Heart left ventricle (tissue), 16 donors: ENCODE results near the gene ARID3A. TPM values are rescaled to one million over a fixed set of nuclear protein-coding genes. Genes with fewer than 3 reads are reported as not detected.

ENCODE experiments used
- ATAC-seq, 4 donors: fragments of 200-7000 bp; cut with Tn5 transposase; one replicate each; pipeline ENCODE4 v1.9.1; 2020 to 2022; ENCODE audit warnings: moderate library complexity in 4 of 4, mild to moderate bottlenecking in 3 of 4, moderate number of reproducible peaks in 1 of 4
- DNase-seq, 5 donors: peaks; one replicate each; pipeline ENCODE4 v3.0.0-alpha.2; 2020
- H3K27ac ChIP-seq, 12 donors: fragments of 200-600 bp; sonication (generic) in 4 of 12; one replicate each; pipeline versions ENCODE4 v1.5.0 to v1.8.0; 2016 to 2022; ENCODE audit warnings: mild to moderate bottlenecking in 2 of 12
- H3K27me3 ChIP-seq, 9 donors: fragments of 200-600 bp; sonication (generic) in 2 of 9; one replicate each; pipeline versions ENCODE4 v1.5.1 to v1.8.0; 2016 to 2022; ENCODE audit warnings: mild to moderate bottlenecking in 3 of 9
- H3K36me3 ChIP-seq, 9 donors: fragments of 200-600 bp; sonication (generic) in 2 of 9; one replicate each; pipeline versions ENCODE4 v1.5.0 to v1.8.0; 2018 to 2022; ENCODE audit warnings: mild to moderate bottlenecking in 2 of 9
- H3K4me1 ChIP-seq, 12 donors: fragments of 200-600 bp; sonication (generic) in 4 of 12; one replicate each; pipeline versions ENCODE4 v1.5.0 to v1.8.0; 2016 to 2022; ENCODE audit warnings: mild to moderate bottlenecking in 3 of 12
- H3K4me3 ChIP-seq, 12 donors: fragments of 200-600 bp; sonication (generic) in 4 of 12; one replicate each; pipeline versions ENCODE4 v1.5.0 to v1.8.0; 2017 to 2022; ENCODE audit warnings: mild to moderate bottlenecking in 9 of 12, moderate library complexity in 4 of 12
- H3K9me3 ChIP-seq, 12 donors: fragments of 200-600 bp; sonication (generic) in 4 of 12; one replicate each; pipeline versions ENCODE4 v1.5.0 to v1.8.0; 2016 to 2022; ENCODE audit warnings: mild to moderate bottlenecking in 1 of 12
- POLR2A ChIP-seq, 2 donors: fragments of 450-650 bp; IDR thresholded peaks; one replicate each; pipeline ENCODE4 v1.6.1; 2017; ENCODE audit warnings: antibody characterized with exemption in 2 of 2, mild to moderate bottlenecking in 2 of 2, moderate library complexity in 2 of 2
- WGBS, 4 donors: extraction: QIAGEN DNeasy Blood & Tissue Kit in 2 of 4; methylation state at CpG; one replicate each; pipeline versions ENCODE4 v1.1.5 to v1.1.7; 2013 to 2018; 5-methylcytosine and 5-hydroxymethylcytosine counted together
- intact Hi-C, 10 donors: fragments of 100-400 bp; cut with DNase I; formaldehyde crosslinking; loops; one replicate each; pipeline versions ENCODE4 v1.11.1 to v1.14.2; 2022
- polyA plus RNA-seq, 2 donors: library from polyadenylated mRNA; stranded (reverse); fragments of 200-250 nt; gene quantifications; one replicate each; pipeline ENCODE4 v1.2.3, GENCODE V29; 2013
- total RNA-seq, 9 donors: library from RNA; depleted of rRNA in 2 of 9; stranded (reverse); fragments of >200 nt in 2 of 9; fragmentation: NEBNext Ultra II Directional in 3 of 9; extraction: Animal tissue kit (Norgen Biotek cat#: 25700) in 3 of 9; gene quantifications; one replicate each; pipeline versions ENCODE4 v1.1.0 to v1.2.4, GENCODE V29; 2016 to 2023
- TF ChIP-seq, protein P1 (sequence below), 12 donors: fragments of 200-600 bp; sonication (generic) in 4 of 12; IDR thresholded peaks; one replicate each; pipeline versions ENCODE4 v1.5.0 to v1.8.0; 2018 to 2022; ENCODE audit warnings: antibody characterized with exemption in 12 of 12, mild to moderate bottlenecking in 5 of 12
- donor health status: ischemic (EF 13 %, LVEDD 7.1; RV severe dilation, severe dysfunction).
- donor health status: healthy with polysubstance abuse.
- donor health status: DM: no; HTN: yes; CAD: no.
- donor health status: DM: no; HTN: no; CAD: no.
- donor health status: ischemic (EF 25% LVEDD 6.9; RV normal size, moderate dysfunction).
- donor health status: ischemic (EF 25% LVEDD 5.7; RV mildly dilated, moderate dysfunction).
- donor health status: healthy.
- donor health status: DM: yes; HTN: yes; CAD: no.
- donor health status: ischemic (EF 35%, LVEDD 5.7; RV mildly dilated, moderate dysfunction).
- donor health status: nonischemic (EF 11% LVEDD 7.7; RV severe dilation, severe dysfunction).
- donor health status: DM: yes; HTN: yes; CAD: no.
- donor health status: PGD.
- donor health status: ischemic (EF 29% LVEDD 5.4; RV normal size, mild dysfunction).
- donor health status: nonischemic (EF 23%, LVEDD 6.1; RV moderate dilation, normal function).

Gene ARID3A
- total and polyA plus RNA-seq, 11 donors, result 1.9 to 15.7 (median 5.8) TPM

GRCh38 chr19:929891-930258 lies 4.0 kb downstream of the ARID3A start:
- Histone ChIP-seq H3K4me3 (no peak overlapping the region), H3K27me3 (no peaks in the 10 kb centered on the region), H3K36me3 (peaks cover 0 to 9% (median 0%) of the 10 kb centered on the region in 9 donors), H3K9me3 (no peaks in the 10 kb centered on the region), H3K27ac (no peak overlapping the region), H3K4me1 (peaks cover 4 to 53% (median 37%) of the 10 kb centered on the region in 12 donors)
- intact Hi-C loops, result loop anchor here in 2 of 10 donors (10.0 kb wide), 2 partner anchors 255 to 315 kb away; partner anchors contain the start of genes ATP5F1D (in 1 of the 2) and MIDN (in 1 of the 2)
- ATAC-seq (no peak), DNase-seq (no peak)
- whole genome bisulfite sequencing, 4 donors, result 93 to 97% (median 94%) methylated on average over 6 of the region's 6 CpGs
- TF ChIP-seq POLR2A (IDR thresholded peaks at IDR 0.05), result no peak

DNA sequence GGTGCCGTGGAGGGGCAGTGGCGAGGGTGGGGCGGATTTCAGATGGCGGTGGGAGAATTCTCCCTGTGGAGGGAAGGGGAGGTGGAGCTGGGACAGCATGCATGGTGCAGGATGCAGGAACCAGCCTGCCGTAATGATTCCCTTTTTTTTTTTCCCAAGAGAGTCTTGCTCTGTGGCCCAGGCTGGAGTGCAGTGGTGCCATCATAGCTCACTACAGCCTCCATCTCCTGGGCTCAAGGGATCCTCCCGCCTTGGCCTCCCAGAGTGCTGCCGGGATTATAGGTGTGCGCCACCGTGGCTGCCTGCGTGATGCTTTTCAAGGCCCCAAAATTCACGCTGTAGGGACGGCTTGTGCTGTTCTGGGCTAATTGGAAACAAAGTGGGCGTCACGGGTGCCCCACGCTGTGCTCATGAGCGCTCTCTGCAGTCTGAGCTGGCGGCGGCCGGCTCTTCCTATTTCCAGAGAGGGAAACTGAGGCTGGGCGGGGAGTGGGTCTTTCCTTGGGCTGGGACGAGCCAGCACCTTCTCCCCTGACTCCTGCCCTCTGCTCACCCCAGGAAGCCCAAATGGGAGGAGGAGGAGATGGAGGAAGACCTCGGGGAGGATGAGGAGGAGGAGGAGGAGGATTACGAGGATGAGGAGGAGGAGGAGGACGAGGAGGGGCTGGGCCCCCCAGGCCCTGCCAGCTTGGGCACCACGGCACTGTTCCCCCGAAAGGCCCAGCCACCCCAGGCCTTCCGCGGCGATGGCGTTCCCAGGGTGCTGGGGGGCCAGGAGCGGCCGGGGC lies 6.2 kb downstream of the ARID3A start:
- H3K27ac ChIP-seq, result peak overlapping the region in 8 of 12 donors; percentile 5 to 79 (median 72)
- 87 to 91% (median 88%) methylated on average over 30 to 32 of the region's 32 CpGs for WGBS, 4 donors
- TF ChIP-seq, protein P1, sequence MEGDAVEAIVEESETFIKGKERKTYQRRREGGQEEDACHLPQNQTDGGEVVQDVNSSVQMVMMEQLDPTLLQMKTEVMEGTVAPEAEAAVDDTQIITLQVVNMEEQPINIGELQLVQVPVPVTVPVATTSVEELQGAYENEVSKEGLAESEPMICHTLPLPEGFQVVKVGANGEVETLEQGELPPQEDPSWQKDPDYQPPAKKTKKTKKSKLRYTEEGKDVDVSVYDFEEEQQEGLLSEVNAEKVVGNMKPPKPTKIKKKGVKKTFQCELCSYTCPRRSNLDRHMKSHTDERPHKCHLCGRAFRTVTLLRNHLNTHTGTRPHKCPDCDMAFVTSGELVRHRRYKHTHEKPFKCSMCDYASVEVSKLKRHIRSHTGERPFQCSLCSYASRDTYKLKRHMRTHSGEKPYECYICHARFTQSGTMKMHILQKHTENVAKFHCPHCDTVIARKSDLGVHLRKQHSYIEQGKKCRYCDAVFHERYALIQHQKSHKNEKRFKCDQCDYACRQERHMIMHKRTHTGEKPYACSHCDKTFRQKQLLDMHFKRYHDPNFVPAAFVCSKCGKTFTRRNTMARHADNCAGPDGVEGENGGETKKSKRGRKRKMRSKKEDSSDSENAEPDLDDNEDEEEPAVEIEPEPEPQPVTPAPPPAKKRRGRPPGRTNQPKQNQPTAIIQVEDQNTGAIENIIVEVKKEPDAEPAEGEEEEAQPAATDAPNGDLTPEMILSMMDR (IDR thresholded peaks at IDR 0.05), result no peak
- no peak for TF ChIP-seq POLR2A (IDR thresholded peaks at IDR 0.05)
- ATAC-seq (no peak), DNase-seq (no peak)
- H3K4me3 ChIP-seq, result peak overlapping the region in 3 of 12 donors; percentile 31 to 44 (median 35)
- peaks cover 0 to 9% (median 0%) of the 10 kb centered on the region in 9 donors for H3K36me3 ChIP-seq
- H3K9me3 ChIP-seq, result no peaks in the 10 kb centered on the region
- no peaks in the 10 kb centered on the region for H3K27me3 ChIP-seq
- H3K4me1 ChIP-seq, result peaks cover 4 to 49% (median 38%) of the 10 kb centered on the region in 12 donors
- intact Hi-C loops, result no loop called here

GRCh38 chr19:932648-933552 lies 7.1 kb downstream of the ARID3A start:
- 33 to 43% (median 35%) methylated on average over 47 to 54 of the region's 54 CpGs for WGBS, 4 donors
- no peak for TF ChIP-seq POLR2A (IDR thresholded peaks at IDR 0.05)
- TF ChIP-seq, protein P1 (IDR thresholded peaks at IDR 0.05), result peak in 1 of 12 donors; percentile 9
- DNase-seq (peak; percentile 79 to 92 (median 84)), ATAC-seq (peak in 3 of 4 donors; percentile 74 to 83 (median 76))
- peak overlapping the region in 11 of 12 donors; percentile 5 to 79 (median 68) for H3K27ac ChIP-seq
- no peaks in the 10 kb centered on the region for H3K9me3 ChIP-seq
- H3K4me3 ChIP-seq, result peak overlapping the region in 9 of 12 donors; percentile 12 to 44 (median 31)
- intact Hi-C loops, result no loop called here
- peaks cover 4 to 40% (median 31%) of the 10 kb centered on the region in 12 donors for H3K4me1 ChIP-seq
- H3K27me3 ChIP-seq, result no peaks in the 10 kb centered on the region
- peaks cover 0 to 9% (median 0%) of the 10 kb centered on the region in 9 donors for H3K36me3 ChIP-seq

GRCh38 chr19:933553-933882 lies 7.7 kb downstream of the ARID3A start:
- Histone ChIP-seq H3K9me3 (no peaks in the 10 kb centered on the region), H3K36me3 (peaks cover 0 to 9% (median 0%) of the 10 kb centered on the region in 9 donors), H3K4me1 (peaks cover 4 to 39% (median 31%) of the 10 kb centered on the region in 12 donors), H3K27me3 (no peaks in the 10 kb centered on the region), H3K4me3 (peak overlapping the region in 9 of 12 donors; percentile 12 to 44 (median 31)), H3K27ac (peak overlapping the region in 9 of 12 donors; percentile 5 to 79 (median 68))
- no peak for DNase-seq
- ATAC-seq, result no peak
- TF ChIP-seq, protein P1 (IDR thresholded peaks at IDR 0.05), result no peak
- TF ChIP-seq POLR2A (IDR thresholded peaks at IDR 0.05), result no peak
- 41 to 53% (median 46%) methylated on average over 12 to 14 of the region's 14 CpGs for WGBS, 4 donors
- intact Hi-C loops, result no loop called here
